Fibroblast of mammary gland (primary cell): ENCODE measurements around the gene YTHDF1.

Source experiments
- DNase-seq: peaks from one replicate; pipeline ENCODE4 v3.0.0-alpha.2; 2010; ENCODE audit warnings: low read depth
- H3K4me3 ChIP-seq: 2 replicates; pipeline ENCODE4 v1.5.1; 2011; ENCODE audit warnings: low read depth, mild to moderate bottlenecking, low read length, moderate library complexity; ENCODE audit not compliant: control insufficient read depth
- TF ChIP-seq, protein P1 (sequence below): conservative IDR thresholded peaks from 2 replicates; pipeline ENCODE4 v1.5.1; 2011; ENCODE audit warnings: low read depth, low read length, inconsistent platforms; ENCODE audit not compliant: control insufficient read depth, insufficient read depth

YTHDF1 gene

DNA sequence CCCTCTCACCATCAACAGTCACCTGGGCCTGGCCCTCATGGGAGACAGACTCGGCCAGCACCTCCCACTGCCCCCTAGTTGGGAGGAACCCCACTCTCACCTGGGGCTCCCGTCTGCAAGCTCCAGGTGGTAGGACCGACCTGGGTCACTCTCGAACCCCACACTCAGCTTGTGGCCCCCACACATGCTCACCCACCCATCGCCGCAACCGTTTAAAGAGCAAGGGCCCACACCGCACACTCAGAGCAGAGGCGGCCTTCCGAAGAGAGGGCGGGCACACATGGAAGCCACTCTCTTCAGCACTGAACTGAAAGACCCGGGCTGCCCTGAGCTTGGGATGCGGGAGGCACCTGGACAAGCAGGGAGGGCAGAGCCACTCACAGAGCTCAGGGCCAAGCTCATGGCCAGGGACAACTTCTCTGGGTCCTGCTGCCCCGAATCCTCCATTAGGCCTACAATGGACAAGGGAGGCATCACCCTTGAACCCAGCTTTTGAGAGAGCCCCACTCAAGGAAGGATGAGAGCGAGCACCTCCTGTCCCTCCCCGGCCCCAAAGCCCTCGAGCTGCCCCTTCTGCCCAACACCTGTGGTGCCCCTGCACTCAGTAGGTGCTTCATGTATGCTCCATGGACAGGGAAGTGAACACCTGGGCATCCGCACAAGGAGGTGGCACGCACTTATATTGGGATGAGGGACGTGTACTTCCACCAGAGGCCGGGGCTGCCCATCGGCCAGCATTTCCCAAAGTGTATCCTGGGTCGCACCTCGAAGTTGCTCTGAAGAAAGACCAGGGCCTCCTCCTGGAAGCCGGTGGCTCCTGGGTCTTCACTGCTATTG is 50.4 kb downstream of the YTHDF1 start:
- no peak for DNase-seq
- TF ChIP-seq, protein P1, sequence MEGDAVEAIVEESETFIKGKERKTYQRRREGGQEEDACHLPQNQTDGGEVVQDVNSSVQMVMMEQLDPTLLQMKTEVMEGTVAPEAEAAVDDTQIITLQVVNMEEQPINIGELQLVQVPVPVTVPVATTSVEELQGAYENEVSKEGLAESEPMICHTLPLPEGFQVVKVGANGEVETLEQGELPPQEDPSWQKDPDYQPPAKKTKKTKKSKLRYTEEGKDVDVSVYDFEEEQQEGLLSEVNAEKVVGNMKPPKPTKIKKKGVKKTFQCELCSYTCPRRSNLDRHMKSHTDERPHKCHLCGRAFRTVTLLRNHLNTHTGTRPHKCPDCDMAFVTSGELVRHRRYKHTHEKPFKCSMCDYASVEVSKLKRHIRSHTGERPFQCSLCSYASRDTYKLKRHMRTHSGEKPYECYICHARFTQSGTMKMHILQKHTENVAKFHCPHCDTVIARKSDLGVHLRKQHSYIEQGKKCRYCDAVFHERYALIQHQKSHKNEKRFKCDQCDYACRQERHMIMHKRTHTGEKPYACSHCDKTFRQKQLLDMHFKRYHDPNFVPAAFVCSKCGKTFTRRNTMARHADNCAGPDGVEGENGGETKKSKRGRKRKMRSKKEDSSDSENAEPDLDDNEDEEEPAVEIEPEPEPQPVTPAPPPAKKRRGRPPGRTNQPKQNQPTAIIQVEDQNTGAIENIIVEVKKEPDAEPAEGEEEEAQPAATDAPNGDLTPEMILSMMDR = no peak

DNA sequence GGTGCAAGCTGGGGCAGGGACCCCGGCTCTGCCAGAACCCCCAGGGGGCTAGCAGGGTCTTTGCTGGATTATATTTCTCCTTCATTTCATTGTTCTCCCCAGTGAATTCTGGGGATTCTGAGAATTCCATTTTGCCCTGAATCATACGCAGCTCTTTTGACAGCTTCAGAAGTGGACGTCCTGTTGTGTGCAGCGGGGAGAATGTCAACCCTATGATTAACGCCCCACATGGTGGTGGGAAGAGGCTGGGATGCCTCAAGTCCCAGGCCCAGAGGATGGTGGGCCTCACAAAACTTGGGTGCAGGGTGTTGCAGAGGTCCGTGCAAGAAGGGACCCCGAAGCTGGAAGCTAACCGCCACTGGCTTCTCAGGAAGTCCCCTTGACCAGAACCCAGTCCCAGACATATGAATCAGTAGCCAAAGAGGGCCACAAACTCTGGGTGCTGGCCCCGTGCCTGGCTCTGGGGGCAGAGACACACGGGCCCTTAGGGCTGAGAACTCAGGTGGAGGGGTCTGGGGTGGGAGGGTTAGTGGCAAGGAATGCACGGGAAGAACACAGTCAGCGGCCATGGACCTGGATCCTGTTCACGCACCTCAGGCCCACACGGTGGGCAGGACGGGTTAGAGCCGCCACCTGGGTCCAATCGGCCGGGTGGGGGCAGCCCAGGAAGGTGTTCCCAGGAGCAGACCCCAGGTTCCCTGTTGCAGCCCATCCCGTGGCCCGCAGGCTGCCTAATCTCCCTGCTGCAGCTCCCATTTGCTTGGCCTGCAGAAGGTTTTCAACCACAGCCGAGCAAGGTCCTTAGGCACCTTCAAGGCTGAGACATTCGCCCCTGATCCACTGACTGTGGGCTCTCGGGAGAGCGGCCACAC is 51.2 kb downstream of the YTHDF1 start:
- no peak overlapping the region for H3K4me3 ChIP-seq
- TF ChIP-seq, protein P1 = no peak
- no peak for DNase-seq

More for the DNA sequence above, 50.4 kb downstream of the YTHDF1 start:
- no peak overlapping the region for H3K4me3 ChIP-seq

DNA sequence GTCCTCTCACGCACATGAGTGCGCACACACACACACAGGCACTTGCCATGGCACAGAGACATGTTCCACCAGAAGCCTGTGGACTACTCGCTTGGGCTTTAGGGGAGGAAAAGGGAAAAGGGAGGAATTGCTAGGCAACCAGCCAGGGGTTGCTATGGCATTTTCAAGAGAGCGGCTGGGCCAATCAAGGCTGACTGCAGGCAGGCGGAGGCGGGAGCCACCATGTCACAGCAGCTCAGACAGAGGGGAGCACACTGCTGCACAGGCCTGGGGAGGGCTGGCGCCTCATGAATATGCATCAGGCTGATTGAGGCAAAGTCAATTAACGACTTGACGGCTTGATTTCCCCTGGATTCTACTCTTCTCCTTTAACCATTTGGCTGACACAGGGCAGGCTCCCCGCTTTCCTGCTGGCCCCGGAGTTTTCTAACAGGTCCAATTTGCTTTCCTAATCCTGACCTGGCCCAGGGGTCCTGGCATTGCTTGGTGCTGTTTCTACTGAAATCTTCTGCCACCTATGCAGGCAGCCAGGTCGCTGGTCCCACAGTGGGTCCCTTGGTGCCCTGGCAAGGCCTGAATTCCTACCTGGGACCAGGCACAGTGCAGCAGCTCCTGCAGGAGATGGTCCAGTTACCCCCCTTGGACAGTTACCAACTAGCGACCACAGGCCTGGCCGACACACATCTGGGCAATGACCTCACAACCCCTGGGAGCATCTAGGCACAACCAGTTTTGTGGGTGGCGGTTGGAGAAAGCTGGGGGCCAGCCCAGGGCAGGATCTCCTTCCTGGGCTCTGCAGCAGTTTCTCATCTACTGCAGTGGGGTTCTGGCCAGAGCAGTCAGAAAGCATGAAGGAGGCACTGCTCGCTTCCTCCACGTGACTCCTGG is 52.1 kb downstream of the YTHDF1 start:
- TF ChIP-seq, protein P1 = no peak
- no peak for DNase-seq
- no peak overlapping the region for H3K4me3 ChIP-seq

DNA sequence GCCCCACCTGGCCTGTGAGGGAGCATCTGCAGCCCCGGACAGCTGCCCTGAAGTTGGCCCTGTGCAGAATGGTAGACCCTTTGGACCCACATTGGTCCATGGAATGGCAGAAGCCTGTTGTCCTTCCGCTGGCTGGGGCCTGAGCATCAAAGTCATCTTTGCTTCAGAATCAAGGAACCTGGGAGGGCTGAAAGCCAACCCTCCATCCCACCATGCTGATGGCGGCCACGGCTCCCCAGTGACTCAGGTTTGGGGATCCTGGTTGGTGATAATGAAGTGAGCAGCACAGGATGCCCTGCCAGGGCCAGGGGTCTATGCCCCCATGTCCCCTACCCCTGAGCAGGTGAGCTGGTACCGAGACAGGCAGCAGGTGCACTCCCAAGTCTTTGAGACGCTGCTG is 52.8 kb downstream of the YTHDF1 start:
- no peak for DNase-seq

DNA sequence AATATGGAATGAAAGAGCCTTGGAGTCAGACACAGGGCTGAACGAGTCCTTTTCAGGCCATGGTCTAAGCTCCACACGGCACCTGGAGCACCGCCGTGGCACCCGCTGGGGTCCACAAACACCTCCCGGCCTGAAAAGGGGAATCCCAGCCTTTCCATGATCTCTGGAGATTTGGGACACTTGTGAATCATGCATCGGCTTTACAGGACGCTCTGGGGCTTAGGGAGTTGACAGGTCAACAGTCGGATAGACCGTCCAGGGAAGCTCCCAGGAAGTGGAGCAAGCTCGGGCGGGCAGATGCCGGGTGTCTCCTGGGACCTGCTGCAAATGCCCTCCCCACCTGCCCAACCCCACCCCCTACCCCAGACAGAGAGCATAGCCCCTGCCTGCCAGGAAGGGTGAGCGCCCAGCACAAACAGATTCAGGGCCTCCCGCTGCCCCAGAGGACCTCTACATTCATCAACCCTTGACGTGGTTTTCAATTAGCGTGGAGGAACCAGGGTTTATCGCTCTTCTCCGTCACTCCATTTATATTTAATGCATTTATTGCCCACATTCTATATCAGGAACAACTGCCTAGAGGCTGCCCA is 53.6 kb downstream of the YTHDF1 start:
- no peak overlapping the region for H3K4me3 ChIP-seq
- DNase-seq = no peak

More for the DNA sequence above, 52.8 kb downstream of the YTHDF1 start:
- TF ChIP-seq, protein P1 = no peak
- no peak overlapping the region for H3K4me3 ChIP-seq

More for the DNA sequence above, 53.6 kb downstream of the YTHDF1 start:
- TF ChIP-seq, protein P1 = no peak
